SK-N-SH (cell line): Measurements from ENCODE around the gene CLEC17A. TPM values are rescaled to one million over a fixed set of nuclear protein-coding genes. Genes with fewer than 3 reads are reported as not detected.

Experiments
- CTCF ChIA-PET: fragments of 300-600, 350-600 bp; formaldehyde crosslinking; extraction: SDS; loops from one replicate; lab custom pipeline; 2021; lab: Yijun Ruan, JAX
- POLR2A ChIA-PET: fragments of 350-600 bp; sonication (Branson Sonifier 250); formaldehyde crosslinking; extraction: SDS; loops from one replicate; lab custom pipeline; 2020; ENCODE audit warnings: antibody characterized with exemption, inconsistent platforms; lab: Yijun Ruan, JAX
- DNase-seq: peaks from one replicate; pipeline ENCODE4 v3.0.0; 2012
- H2AFZ ChIP-seq: fragments of 200-600 bp; sonication (generic); 2 replicates; pipeline ENCODE4 v1.8.1; 2016; ENCODE audit warnings: antibody characterized with exemption, mild to moderate bottlenecking, low read depth
- H3F3A ChIP-seq: fragments of 200-600 bp; sonication (generic); replicated peaks from 2 replicates; pipeline ENCODE3; 2016; ENCODE audit warnings: antibody characterized with exemption, mild to moderate bottlenecking; ENCODE audit not compliant: insufficient read depth
- H3K27ac ChIP-seq, 2 experiments: fragments of 200-500 bp in 1 of 2; fragments of 200-600 bp in 1 of 2; sonication (Bioruptor generic) in 1 of 2; sonication (generic), shearing (Covaris generic) in 1 of 2; 2 replicates each; pipeline versions ENCODE4 v1.5.1 to v1.6.1; 2014 to 2016; ENCODE audit warnings: low read depth in 2 of 2, inconsistent platforms in 1 of 2, low read length in 1 of 2, mild to moderate bottlenecking in 1 of 2, mixed read lengths in 1 of 2
- H3K27me3 ChIP-seq: fragments of 200-600 bp; sonication (generic), shearing (Covaris generic); 2 replicates; pipeline ENCODE4 v1.6.1; 2016; ENCODE audit warnings: mixed run types; ENCODE audit not compliant: insufficient read depth
- H3K36me3 ChIP-seq, 2 experiments: fragments of 200-500 bp in 1 of 2; fragments of 200-600 bp in 1 of 2; sonication (Bioruptor generic) in 1 of 2; sonication (generic) in 1 of 2; replicated peaks in 1 of 2; 2 replicates each; pipeline versions ENCODE3 to v1.5.1; 2014 to 2016; ENCODE audit warnings: low read length in 1 of 2, mild to moderate bottlenecking in 1 of 2; ENCODE audit not compliant: insufficient read depth in 2 of 2, control insufficient read depth in 1 of 2
- H3K4me1 ChIP-seq, 2 experiments: fragments of 200-500 bp in 1 of 2; fragments of 200-600 bp in 1 of 2; sonication (Bioruptor generic) in 1 of 2; sonication (generic), shearing (Covaris generic) in 1 of 2; 2 replicates each; pipeline versions ENCODE4 v1.5.1 to v1.6.1; 2014 to 2016; ENCODE audit warnings: low read depth in 1 of 2, low read length in 1 of 2, mixed run types in 1 of 2; ENCODE audit not compliant: insufficient read depth in 2 of 2, control insufficient read depth in 1 of 2
- H3K4me2 ChIP-seq: fragments of 200-600 bp; sonication (generic), shearing (Covaris generic); 2 replicates; pipeline ENCODE4 v1.6.1; 2017; ENCODE audit warnings: mixed run types
- H3K4me3 ChIP-seq, 2 experiments: fragments of 200-500 bp in 1 of 2; fragments of 200-600 bp in 1 of 2; sonication (Bioruptor generic) in 1 of 2; sonication (generic), shearing (Covaris generic) in 1 of 2; 2 replicates each; pipeline versions ENCODE4 v1.5.1 to v1.8.1; 2014 to 2016; ENCODE audit warnings: low read depth in 2 of 2, inconsistent platforms in 1 of 2, low read length in 1 of 2, mild to moderate bottlenecking in 1 of 2, mixed read lengths in 1 of 2, moderate library complexity in 1 of 2
- H3K79me2 ChIP-seq: fragments of 200-600 bp; sonication (generic); 2 replicates; pipeline ENCODE4 v1.8.1; 2017; ENCODE audit warnings: mild to moderate bottlenecking; ENCODE audit not compliant: insufficient read depth
- H3K9ac ChIP-seq: fragments of 200-600 bp; sonication (generic); 2 replicates; pipeline ENCODE4 v1.6.1; 2017; ENCODE audit warnings: mixed run types
- H3K9me2 ChIP-seq: fragments of 200-600 bp; sonication (generic); 2 replicates; pipeline ENCODE4 v1.6.1; 2017; ENCODE audit warnings: mixed run types
- H3K9me3 ChIP-seq: fragments of 200-600 bp; sonication (generic); 2 replicates; pipeline ENCODE4 v1.6.1; 2017; ENCODE audit warnings: mixed run types, mild to moderate bottlenecking, moderate library complexity
- H4K20me1 ChIP-seq: fragments of 200-600 bp; sonication (generic); 2 replicates; pipeline ENCODE4 v1.6.1; 2017; ENCODE audit warnings: mild to moderate bottlenecking, mixed run types; ENCODE audit not compliant: insufficient read depth
- EZH2phosphoT487 ChIP-seq: fragments of 200-600 bp; sonication (generic); IDR thresholded peaks from 2 replicates; pipeline ENCODE4 v1.6.1; 2017; ENCODE audit warnings: low read depth, mixed run types, mild to moderate bottlenecking, antibody characterized with exemption, moderate library complexity, borderline replicate concordance
- FOSL2 ChIP-seq: IDR thresholded peaks from 2 replicates; pipeline ENCODE4 v1.4.0; 2012; ENCODE audit warnings: low read depth, mild to moderate bottlenecking, moderate library complexity, borderline replicate concordance
- FOXM1 ChIP-seq: IDR thresholded peaks from 2 replicates; pipeline ENCODE4 v1.4.0; 2012; ENCODE audit warnings: low read depth, mild to moderate bottlenecking
- MEF2A ChIP-seq: IDR thresholded peaks from 2 replicates; pipeline ENCODE4 v1.4.0; 2012; ENCODE audit warnings: low read depth, borderline replicate concordance
- MXI1 ChIP-seq: IDR thresholded peaks from 2 replicates; pipeline ENCODE4 v1.6.1; 2012; ENCODE audit warnings: mild to moderate bottlenecking, low read depth, low read length, improper control_type of control experiment
- NRF1 ChIP-seq: IDR thresholded peaks from 2 replicates; pipeline ENCODE4 v1.6.1; 2012; ENCODE audit warnings: low read depth, mild to moderate bottlenecking, low read length
- POLR2AphosphoS5 ChIP-seq: IDR thresholded peaks from 2 replicates; pipeline ENCODE4 v1.6.1; 2012; ENCODE audit warnings: low read depth, low read length
- RAD21 ChIP-seq: IDR thresholded peaks from 2 replicates; pipeline ENCODE4 v1.6.1; 2012; ENCODE audit warnings: mild to moderate bottlenecking, low read length
- RFX5 ChIP-seq: IDR thresholded peaks from 2 replicates; pipeline ENCODE4 v1.6.1; 2012; ENCODE audit warnings: mild to moderate bottlenecking, improper control_type of control experiment, low read length
- RXRA ChIP-seq: IDR thresholded peaks from 2 replicates; pipeline ENCODE4 v1.4.0; 2012; ENCODE audit warnings: low read depth, mild to moderate bottlenecking, borderline replicate concordance
- SMC3 ChIP-seq: IDR thresholded peaks from 2 replicates; pipeline ENCODE4 v1.6.1; 2012; ENCODE audit warnings: low read depth, low read length, improper control_type of control experiment
- TAF1 ChIP-seq: IDR thresholded peaks from 2 replicates; pipeline ENCODE4 v1.6.1; 2012; ENCODE audit warnings: low read depth, mild to moderate bottlenecking, low read length, moderate library complexity, borderline replicate concordance
- TEAD4 ChIP-seq: IDR thresholded peaks from 2 replicates; pipeline ENCODE4 v1.4.0; 2012; ENCODE audit warnings: mild to moderate bottlenecking, borderline replicate concordance; ENCODE audit not compliant: insufficient read depth
- WGBS: methylation state at CpG from one replicate; pipeline ENCODE4 v1.1.6; 2017; ENCODE audit warnings: low lambda C conversion rate; 5-methylcytosine and 5-hydroxymethylcytosine counted together
- polyA plus RNA-seq, 3 experiments: library from polyadenylated mRNA; depleted of rRNA; stranded (reverse); fragments of >200 nt; gene quantifications; 2 replicates each; pipeline ENCODE4 v1.2.3, GENCODE V29; 2012
- TF ChIP-seq, protein P1 (sequence below): IDR thresholded peaks from 2 replicates; pipeline ENCODE4 v1.6.1; 2012; ENCODE audit warnings: mild to moderate bottlenecking, low read depth, low read length, moderate library complexity
- TF ChIP-seq, protein P2 (sequence below): IDR thresholded peaks from 2 replicates; pipeline ENCODE4; 2012
- TF ChIP-seq, protein P3 (sequence below): fragments of 150-350 bp; IDR thresholded peaks from 2 replicates; pipeline ENCODE4 v1.6.1; 2017; ENCODE audit warnings: antibody characterized with exemption, low read length, low read depth, borderline replicate concordance

The CLEC17A gene
- polyA plus RNA-seq, 1 of the 3 experiments (the other 2 are of a cell fraction) = not detected

DNA sequence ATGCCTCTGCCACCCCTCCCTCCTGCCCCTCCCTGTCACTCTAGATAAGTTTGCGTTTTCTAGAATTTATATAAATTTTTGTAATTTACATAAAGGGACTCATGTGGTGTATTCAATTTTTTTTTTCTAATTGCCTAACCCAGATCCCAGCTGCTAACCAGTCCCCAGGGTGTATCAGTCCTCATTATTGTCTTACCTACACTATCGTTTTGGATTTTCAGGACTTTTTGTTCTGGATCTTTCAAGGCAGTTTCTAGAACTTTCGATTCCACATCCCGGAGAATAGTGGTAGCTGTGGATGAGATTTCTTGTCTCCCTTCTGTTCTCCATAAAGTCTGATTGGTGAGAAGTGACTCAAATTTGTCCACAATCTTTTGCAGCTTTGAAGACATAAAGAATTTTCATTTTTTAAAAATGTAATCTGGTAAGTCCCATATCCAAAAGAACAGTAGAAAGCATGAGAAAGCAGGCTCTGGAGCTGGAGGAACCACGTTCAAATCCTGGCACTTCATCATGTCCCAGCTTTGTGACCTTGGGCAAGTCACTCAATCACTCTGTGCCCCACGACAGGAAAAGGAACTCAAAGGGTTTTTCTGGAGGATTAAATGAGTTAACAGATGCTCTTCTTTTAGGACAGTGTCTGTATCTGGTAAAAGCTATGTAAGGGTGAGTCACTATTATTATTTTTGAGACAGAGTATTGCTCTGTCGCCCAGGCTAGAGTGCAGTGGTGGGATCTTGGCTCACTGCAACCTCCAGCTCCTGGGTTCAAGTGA is 72.1 kb downstream of the CLEC17A start (continued):
- TF ChIP-seq, protein P1, sequence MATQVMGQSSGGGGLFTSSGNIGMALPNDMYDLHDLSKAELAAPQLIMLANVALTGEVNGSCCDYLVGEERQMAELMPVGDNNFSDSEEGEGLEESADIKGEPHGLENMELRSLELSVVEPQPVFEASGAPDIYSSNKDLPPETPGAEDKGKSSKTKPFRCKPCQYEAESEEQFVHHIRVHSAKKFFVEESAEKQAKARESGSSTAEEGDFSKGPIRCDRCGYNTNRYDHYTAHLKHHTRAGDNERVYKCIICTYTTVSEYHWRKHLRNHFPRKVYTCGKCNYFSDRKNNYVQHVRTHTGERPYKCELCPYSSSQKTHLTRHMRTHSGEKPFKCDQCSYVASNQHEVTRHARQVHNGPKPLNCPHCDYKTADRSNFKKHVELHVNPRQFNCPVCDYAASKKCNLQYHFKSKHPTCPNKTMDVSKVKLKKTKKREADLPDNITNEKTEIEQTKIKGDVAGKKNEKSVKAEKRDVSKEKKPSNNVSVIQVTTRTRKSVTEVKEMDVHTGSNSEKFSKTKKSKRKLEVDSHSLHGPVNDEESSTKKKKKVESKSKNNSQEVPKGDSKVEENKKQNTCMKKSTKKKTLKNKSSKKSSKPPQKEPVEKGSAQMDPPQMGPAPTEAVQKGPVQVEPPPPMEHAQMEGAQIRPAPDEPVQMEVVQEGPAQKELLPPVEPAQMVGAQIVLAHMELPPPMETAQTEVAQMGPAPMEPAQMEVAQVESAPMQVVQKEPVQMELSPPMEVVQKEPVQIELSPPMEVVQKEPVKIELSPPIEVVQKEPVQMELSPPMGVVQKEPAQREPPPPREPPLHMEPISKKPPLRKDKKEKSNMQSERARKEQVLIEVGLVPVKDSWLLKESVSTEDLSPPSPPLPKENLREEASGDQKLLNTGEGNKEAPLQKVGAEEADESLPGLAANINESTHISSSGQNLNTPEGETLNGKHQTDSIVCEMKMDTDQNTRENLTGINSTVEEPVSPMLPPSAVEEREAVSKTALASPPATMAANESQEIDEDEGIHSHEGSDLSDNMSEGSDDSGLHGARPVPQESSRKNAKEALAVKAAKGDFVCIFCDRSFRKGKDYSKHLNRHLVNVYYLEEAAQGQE = no peak
- TF ChIP-seq FOSL2 (no peak), MEF2A (no peak), RFX5 (no peak), SMC3 (no peak)

DNA sequence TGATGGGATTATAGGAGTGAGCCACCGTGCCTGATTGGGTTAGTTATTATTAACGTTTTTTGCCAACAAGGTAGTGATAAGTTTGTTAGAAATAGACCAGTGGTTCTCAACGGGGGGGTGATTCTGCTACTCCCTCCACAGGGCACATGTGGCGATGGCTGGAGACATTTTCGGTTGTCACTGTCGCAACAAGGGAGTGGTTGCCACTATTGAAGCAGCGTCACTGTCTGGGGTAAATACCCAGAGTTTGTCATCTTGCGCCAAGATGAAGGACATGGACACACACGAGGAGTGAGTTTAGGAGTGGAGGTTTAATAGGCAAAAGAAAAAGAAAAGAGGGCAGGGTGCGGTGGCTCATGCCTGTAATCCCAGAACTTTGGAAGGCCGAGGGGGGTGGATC is 72.8 kb downstream of the CLEC17A start:
- no peaks in the 10 kb centered on the region for H3F3A ChIP-seq
- 12% methylated on average over 11 of the region's 11 CpGs for WGBS
- no peaks in the 10 kb centered on the region for H4K20me1 ChIP-seq
- peaks cover 36% of the 10 kb centered on the region for H3K27me3 ChIP-seq
- no peaks in the 10 kb centered on the region for H3K9me3 ChIP-seq
- H3K4me1 ChIP-seq = no peaks in the 10 kb centered on the region
- no peaks in the 10 kb centered on the region for H3K79me2 ChIP-seq
- H3K9me2 ChIP-seq = no peaks in the 10 kb centered on the region
- H3K36me3 ChIP-seq = no peaks in the 10 kb centered on the region
- CTCF ChIA-PET = interaction anchor here (1.1 kb wide), 1 partner anchor 21 kb away, joined by 3 read pairs; no protein-coding TSS in a partner anchor
- H3K9ac ChIP-seq = no peak overlapping the region
- H3K27ac ChIP-seq = no peak overlapping the region
- H3K4me2 ChIP-seq = no peak overlapping the region
- H2AFZ ChIP-seq = no peak overlapping the region
- TF ChIP-seq EZH2phosphoT487 (no peak), TEAD4 (no peak), FOXM1 (no peak), POLR2AphosphoS5 (no peak), MXI1 (no peak), RXRA (no peak), MEF2A (no peak), RAD21 (no peak), TAF1 (no peak), NRF1 (no peak)
- TF ChIP-seq, protein P2, sequence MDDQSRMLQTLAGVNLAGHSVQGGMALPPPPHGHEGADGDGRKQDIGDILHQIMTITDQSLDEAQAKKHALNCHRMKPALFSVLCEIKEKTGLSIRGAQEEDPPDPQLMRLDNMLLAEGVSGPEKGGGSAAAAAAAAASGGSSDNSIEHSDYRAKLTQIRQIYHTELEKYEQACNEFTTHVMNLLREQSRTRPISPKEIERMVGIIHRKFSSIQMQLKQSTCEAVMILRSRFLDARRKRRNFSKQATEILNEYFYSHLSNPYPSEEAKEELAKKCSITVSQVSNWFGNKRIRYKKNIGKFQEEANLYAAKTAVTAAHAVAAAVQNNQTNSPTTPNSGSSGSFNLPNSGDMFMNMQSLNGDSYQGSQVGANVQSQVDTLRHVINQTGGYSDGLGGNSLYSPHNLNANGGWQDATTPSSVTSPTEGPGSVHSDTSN = no peak
- TF ChIP-seq, protein P3, sequence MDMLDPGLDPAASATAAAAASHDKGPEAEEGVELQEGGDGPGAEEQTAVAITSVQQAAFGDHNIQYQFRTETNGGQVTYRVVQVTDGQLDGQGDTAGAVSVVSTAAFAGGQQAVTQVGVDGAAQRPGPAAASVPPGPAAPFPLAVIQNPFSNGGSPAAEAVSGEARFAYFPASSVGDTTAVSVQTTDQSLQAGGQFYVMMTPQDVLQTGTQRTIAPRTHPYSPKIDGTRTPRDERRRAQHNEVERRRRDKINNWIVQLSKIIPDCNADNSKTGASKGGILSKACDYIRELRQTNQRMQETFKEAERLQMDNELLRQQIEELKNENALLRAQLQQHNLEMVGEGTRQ = no peak
- DNase-seq = no peak
- H3K4me3 ChIP-seq = no peak overlapping the region
- POLR2A ChIA-PET = no interaction called here
